COLO668 (cell line): Measurements from ENCODE around the gene ABHD17C.

Experiments
- DNase-seq: peaks from one replicate; lab custom pipeline; 2025; ENCODE audit not compliant: unreplicated experiment; lab: John Stamatoyannopoulos, UW

The ABHD17C gene

GRCh38 chr15:80727596-80727995 lies 32.5 kb downstream of the ABHD17C start:
- no peak for DNase-seq

GRCh38 chr15:80730387-80730786 lies 35.3 kb downstream of the ABHD17C start:
- DNase-seq, result no peak

DNA sequence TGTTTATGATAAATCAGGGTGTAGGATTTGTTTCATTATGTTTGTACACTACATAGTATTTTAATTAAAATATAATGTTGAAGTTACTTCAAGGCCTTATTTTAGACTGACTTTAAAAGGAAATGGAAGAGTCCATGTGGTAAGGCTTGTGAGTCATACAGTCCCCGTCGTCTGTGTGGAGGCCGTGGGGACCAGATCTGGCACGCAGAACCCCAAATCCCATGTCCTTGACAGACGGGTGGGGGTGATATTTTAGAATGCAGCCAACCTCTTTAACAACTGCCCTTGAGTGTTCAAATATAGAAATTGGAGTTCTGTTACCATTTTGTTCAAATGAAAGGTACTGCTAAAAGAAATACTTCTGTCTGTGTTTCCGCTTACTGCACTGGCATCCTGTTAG lies 35.8 kb downstream of the ABHD17C start:
- no peak for DNase-seq

DNA sequence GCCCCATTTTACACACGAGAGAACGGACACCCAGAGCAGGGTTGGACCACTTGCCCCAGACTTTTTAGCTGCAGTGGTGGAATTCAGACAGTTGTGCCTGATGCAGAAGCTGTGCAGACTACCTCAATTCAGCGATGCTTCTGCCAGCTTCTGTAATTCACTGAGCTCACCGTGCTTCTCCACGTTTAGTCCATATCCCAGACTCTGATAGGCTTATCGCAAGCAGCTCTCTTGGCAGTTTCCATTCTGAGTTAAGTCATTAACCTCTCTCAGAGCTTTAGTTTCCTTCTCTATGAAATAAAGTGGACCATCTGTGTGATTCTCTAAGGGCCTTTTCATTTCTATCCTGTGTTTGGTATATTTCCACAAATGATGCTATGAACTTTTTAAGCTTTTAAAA lies 37.1 kb downstream of the ABHD17C start:
- no peak for DNase-seq

- DNase-seq, result no peak
Measured at GRCh38 chr15:80732818-80733217, 37.7 kb downstream of the ABHD17C start.

GRCh38 chr15:80733460-80733859 lies 38.4 kb downstream of the ABHD17C start:
- DNase-seq, result no peak

GRCh38 chr15:80735344-80735743 lies 40.2 kb downstream of the ABHD17C start:
- no peak for DNase-seq

GRCh38 chr15:80736560-80736959 lies 41.5 kb downstream of the ABHD17C start:
- DNase-seq, result peak; percentile 16

DNA sequence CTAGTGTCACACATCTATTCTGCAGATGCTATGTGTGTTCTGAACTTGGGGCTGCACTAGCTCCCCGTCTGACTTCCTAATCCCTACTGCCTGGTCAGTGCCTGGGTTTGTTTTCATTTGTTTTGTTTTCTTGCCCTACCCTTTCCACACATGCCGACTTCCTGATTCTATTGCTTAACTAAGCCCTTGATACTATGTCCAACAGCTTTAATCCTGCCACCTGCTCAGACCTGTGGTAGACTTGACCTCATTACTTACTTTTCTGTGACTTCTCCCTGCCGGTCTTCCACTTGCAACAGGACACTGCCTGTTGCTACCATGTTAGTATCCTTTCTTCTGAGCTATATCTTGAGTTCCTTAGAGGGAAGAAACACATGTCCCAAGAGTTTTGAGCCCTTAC lies 44.8 kb downstream of the ABHD17C start:
- DNase-seq, result no peak

GRCh38 chr15:80742081-80742480 lies 47.0 kb downstream of the ABHD17C start:
- DNase-seq, result no peak

- DNase-seq, result peak; percentile 58
Measured at GRCh38 chr15:80743189-80743833, 48.2 kb downstream of the ABHD17C start.

DNA sequence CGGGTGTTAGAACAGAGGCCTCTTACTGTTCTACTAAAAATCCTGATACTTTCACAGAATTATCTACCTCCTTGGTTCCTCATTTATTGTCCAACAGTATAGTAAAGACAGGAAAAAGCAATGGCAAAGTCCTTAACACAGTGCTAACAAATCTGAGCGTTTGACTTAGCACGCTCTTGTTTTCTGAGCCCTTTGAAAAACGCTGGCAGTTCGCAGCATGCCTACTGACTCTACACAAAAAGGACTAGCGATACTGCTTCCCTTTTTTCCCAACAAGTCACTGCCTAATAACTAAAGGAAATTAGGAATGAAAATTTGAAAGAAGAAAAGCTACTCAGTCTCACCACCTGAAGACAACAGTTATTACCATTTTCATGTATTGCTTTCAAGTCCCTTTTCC lies 49.3 kb downstream of the ABHD17C start:
- no peak for DNase-seq

GRCh38 chr15:80744826-80745225 lies 49.7 kb downstream of the ABHD17C start:
- DNase-seq, result no peak

DNA sequence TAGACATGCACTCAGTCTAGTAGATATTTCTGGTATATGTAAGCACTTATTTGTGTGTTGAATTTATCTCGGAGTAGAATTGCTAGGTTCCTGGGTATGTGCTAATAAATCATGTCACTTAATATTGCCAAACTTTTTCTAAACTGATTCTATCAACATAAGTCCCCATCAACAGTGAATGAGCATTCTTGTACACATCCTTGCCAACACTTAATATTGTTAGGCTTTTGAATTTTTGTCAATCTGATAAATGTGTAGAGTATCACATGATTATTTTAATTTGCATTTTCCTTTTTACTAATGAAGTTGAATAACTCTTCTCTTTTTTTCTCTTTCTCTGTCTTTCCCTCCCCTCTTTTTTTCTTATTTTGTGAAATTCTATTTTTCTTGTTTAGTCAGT lies 50.8 kb downstream of the ABHD17C start:
- DNase-seq, result no peak

GRCh38 chr15:80747317-80748053 lies 52.4 kb downstream of the ABHD17C start:
- no peak for DNase-seq

GRCh38 chr15:80749589-80749988 lies 54.5 kb downstream of the ABHD17C start:
- no peak for DNase-seq

DNA sequence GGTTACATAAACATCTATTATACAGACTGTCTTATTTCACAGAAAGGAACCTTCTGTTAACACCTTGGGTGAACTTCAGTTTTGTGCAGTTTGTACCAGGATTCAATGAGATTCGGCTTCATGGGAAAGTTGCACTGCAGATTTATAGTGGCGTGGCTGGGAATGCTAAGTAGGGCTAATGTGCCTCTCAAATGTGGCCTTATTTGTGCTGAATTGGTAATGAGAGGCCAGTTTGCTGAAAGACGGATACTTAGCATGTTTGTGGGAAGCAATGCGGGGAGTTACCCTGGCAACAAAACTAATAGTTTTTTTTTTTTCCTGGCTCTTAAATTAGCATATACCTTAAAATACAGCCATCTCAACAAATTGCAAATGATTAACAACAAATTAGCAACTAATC lies 55.5 kb downstream of the ABHD17C start:
- no peak for DNase-seq

DNA sequence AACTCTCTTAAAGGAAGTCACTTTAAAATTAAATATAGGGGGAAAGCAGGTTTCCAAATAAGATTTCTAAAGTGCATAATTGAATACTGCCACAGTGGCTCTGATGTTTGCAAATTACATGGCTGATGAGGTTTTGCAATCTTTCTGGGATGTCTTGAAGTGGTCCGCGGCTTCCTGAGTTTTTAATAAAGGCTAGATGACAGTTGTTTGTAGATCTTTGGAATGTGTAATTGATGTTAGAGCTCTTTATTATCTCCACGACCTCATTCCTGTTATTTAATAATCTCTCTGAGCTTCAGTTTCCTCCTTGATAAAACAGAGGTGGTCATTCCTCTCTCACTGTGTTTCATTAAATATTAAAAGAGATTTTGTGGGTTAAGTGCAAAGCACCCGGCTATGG lies 57.1 kb downstream of the ABHD17C start:
- no peak for DNase-seq

GRCh38 chr15:80753161-80753560 lies 58.1 kb downstream of the ABHD17C start:
- DNase-seq, result no peak

GRCh38 chr15:80754014-80754413 lies 58.9 kb downstream of the ABHD17C start:
- no peak for DNase-seq

GRCh38 chr15:80755885-80756284 lies 60.8 kb downstream of the ABHD17C start:
- DNase-seq, result no peak

- no peak for DNase-seq
Measured at GRCh38 chr15:80758130-80758745, 63.1 kb downstream of the ABHD17C start.
